Limb (tissue), 2 donors: ENCODE data around the gene MARF1.
"Not testable (repeated sequence)": the region's sequence is repeated elsewhere in the genome, so short reads cannot be mapped to it uniquely, and the experiment has no call there.

Source experiments
- DNase-seq, 2 donors: peaks; one replicate each; pipeline ENCODE4 v3.0.0-alpha.2; 2016; ENCODE audit errors: extremely low spot score in 2 of 2

The MARF1 gene

GRCh38 chr16:15654591-15654990, 11.6 kb upstream of the MARF1 start:
- no peak for DNase-seq

DNA sequence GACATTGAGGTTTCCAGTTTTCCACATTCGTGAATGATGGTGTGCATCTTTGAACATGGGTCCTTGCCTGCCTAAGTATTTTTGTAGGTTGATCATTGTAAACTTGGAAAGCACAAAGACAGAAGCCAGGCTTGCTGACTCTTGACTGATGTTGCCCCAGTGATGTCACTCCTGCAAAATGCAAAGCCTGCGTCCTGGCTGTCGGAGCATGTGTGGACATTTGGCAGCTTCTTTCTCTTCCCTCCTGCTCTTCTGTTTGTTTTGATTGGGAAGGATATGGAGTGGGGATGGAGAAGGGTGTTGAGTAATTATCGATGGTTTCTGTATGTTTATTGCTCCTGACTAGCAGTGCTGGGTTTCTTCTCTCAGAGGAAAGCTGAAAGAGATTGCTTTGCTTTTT, 10.3 kb upstream of the MARF1 start:
- no peak for DNase-seq

GRCh38 chr16:15652293-15653001, 9.5 kb upstream of the MARF1 start:
- no peak for DNase-seq

GRCh38 chr16:15650698-15651171, 7.8 kb upstream of the MARF1 start:
- peak in 1 of 2 donors; percentile 64 for DNase-seq

DNA sequence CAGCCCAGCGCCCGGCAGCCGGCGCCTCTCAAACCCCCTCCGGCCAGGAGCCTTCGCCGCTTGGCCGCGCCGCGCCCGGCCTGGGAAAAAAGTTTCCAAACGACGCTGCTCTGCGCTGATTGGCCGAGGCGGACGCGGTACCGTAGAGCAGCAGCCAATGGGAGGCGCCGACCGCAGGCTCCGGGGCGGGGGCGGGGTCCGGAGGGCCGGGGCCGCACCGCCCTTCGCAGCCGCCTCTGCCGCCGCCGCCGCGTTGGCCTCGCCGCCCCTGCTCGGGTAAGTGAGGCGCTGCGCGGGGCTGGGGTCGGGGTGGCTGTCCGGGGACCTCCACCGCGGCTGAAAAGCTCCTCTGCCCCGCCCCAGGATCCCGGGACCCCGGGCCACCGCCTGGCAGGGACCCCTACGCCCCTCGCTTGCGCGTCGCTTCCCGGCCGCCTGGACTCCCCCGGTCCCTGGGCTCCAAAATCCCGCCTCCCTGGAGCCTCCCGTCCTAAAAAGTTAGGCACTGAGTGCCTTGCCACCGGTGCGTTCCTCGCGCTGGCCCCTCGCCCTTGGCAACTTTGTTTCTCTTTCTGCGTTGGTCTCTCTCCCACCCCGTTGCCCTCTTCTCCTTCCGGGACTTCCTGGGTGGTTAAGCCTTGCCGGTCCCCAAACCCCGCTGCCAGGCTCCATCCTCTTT, 7.2 kb upstream of the MARF1 start, which contains the start of gene NDE1:
TSS of gene NDE1 (plus strand) at position 227 of the 679 bp plus-strand sequence. CDS start 14,534 bp downstream, outside the sequence.
- peak; percentile 87 to 92 for DNase-seq

GRCh38 chr16:15649727-15650018, 6.7 kb upstream of the MARF1 start:
- DNase-seq: no peak

GRCh38 chr16:15649311-15649710, 6.4 kb upstream of the MARF1 start:
- DNase-seq: not testable (repeated sequence)

DNA sequence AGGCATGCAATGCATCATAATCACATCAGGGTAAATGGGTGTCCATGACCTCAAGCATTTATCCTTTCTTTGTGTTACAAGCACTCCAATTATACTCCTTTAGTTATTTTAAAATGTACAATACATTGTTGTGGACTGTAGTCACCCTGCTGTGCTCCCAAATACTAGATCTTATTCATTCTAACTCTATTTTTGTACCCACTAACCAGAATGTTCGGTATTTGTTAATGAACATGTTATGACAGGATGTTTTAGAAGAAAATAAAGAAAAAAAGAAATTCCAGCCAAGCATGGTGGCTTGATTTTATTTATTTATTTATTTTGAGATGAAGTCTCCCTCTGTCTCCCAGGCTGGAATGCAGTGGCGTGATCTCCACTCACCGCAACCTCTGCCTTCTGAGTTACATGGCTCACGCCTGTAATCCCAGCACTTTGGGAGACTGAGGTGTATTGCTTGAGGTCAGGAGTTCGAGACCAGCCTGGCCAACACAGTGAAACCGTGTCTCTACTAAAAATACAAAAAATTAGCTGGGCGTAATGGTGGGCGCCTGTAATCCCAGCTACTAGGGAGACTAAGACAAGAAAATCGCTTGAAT, 5.3 kb upstream of the MARF1 start:
- DNase-seq: no peak

GRCh38 chr16:15647294-15648014, 4.5 kb upstream of the MARF1 start:
- DNase-seq: no peak

GRCh38 chr16:15646557-15647293, 3.8 kb upstream of the MARF1 start:
- DNase-seq: not testable (repeated sequence)

GRCh38 chr16:15644962-15645465, 2.1 kb upstream of the MARF1 start:
- not testable (repeated sequence) for DNase-seq

DNA sequence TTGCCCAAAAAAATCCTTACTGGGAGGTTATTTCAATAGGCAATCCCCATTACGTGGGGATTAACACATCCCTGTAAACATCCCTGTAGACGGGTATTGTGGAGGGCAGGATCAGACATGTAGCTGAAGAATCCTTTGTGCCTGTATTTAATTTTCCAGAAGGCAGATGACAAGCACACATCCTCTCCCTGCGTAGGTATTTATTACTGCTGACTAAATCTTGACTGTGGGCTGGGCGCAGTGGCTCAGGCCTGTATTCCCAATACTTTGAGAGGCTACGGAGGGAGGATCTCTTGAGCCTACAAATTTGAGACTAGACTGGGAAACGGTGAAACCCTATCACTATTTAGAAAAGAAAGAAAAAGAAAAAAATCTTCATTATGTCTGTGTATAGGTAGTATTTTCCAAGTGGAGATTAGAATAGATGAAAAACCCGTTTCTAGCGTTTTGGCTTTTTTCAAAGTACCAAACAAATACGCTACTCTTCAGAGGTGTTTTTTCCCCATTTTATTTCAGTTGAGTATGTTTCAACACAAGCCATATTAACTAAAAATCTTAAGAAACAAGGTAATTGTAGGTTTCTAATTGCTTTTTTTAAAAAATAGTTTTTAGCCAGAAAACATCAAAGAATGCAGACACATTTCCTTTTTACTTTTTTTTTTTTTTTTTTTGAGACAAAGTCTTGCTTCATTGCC, 1.5 kb upstream of the MARF1 start:
- DNase-seq: no peak

DNA sequence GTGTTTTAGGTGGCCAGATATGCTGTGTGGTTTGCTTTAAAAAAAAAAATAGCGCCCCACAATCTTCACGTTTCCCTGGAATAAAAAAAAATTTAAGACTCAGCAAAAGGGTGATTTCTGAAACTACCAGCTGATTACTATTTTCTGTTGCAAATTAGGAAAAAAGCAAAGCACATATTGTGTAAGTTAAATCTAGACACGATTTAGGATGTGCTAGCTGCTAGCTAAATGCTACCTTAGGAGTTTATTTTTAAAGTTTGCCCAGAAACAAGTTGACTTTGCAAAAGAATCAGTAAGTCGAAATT, 944 bp upstream of the MARF1 start:
- DNase-seq: no peak

GRCh38 chr16:15642557-15643047, 352 bp downstream of the MARF1 start:
- peak; percentile 44 to 81 for DNase-seq

- no peak for DNase-seq
These were observed 999 bp downstream of the MARF1 start for GRCh38 chr16:15641753-15642556.

DNA sequence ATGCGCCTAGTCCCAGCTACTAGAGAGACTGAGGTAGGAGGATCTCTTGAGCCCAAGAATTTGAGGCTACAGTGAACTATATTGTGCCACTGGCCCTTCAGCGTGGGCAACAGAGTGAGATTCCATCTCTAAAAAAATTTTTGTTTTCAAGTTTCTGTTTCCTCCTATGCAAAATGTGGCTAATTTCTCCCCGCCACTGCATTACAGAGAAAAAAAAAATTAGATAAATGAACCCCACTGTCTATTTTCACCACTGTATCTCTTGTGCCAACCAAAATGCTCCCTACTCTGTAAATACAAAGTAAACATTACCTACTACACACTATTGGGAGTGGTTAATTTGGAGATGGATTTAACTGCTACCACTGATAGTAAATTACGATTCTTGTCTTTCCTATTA, 2.0 kb downstream of the MARF1 start:
- no peak for DNase-seq

DNA sequence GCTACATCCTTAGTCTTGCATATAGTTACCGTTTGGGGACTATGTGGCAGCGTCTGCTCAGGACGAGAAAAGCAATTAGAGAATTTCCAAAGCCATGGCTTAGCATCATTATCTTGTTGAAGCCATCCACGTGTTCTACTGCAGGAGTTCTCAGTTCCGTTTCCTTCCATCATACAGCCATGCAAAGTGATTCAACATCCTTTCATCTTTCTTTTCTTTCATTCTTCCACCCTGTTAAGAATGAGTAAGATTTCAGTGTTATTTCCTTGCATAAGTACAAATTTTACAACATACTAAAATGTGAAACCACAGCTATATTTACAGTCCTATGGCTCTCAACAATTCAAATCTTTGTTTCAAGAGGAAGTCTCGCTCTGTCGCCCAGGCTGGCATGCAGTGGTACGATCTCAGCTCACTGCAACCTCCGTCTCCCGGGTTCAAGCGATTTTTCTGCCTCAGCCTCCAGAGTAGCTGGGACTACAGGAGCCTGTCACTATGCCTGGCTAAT, 3.8 kb downstream of the MARF1 start:
- no peak for DNase-seq

DNA sequence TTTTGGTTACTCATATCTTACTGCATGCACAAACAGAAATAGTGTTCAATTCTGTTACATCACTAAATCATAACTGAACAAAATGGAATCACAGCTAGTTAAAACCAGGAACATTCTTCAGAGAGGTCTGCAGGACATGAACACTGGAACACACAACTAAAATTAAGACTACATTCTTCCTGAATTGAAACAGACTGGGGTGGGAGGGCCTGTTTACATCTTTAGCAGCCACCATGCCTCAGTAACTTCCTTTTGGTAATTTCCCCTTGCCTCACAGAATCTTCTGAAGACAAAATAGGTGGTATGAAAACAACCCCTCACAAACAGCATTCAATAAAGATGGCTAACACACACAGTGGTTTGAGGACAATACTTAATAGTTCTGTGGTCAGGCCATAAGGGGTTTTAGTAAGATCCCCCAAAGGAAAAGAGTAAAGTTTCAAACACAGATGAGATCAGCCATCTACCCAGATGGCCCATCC, 6.5 kb downstream of the MARF1 start:
- no peak for DNase-seq

DNA sequence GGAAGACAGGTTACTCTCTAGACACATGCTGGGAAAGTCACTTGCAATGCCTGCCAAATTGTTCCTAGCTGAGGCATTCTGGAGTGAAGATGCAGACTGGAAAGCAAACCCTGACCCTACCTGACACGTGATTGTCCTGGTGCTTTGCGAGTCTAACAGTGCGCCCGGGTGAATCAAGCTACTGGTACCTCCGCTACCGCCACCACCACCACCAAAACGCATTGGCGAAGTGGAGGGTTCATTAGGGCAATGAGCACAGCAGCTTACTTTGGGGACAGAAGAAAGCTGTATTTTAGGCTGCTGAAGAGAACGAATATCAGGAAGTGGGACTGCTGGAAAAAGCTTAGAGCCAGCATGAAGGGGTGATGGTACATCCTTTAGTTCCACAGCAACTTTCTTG, 7.0 kb downstream of the MARF1 start:
- DNase-seq: no peak
